T1000 (cell line): ENCODE results near the gene HOXB7.

Experiments
- DNase-seq: peaks from one replicate; lab custom pipeline; 2025; ENCODE audit warnings: mixed read lengths; lab: John Stamatoyannopoulos, UW

Gene HOXB7

DNA sequence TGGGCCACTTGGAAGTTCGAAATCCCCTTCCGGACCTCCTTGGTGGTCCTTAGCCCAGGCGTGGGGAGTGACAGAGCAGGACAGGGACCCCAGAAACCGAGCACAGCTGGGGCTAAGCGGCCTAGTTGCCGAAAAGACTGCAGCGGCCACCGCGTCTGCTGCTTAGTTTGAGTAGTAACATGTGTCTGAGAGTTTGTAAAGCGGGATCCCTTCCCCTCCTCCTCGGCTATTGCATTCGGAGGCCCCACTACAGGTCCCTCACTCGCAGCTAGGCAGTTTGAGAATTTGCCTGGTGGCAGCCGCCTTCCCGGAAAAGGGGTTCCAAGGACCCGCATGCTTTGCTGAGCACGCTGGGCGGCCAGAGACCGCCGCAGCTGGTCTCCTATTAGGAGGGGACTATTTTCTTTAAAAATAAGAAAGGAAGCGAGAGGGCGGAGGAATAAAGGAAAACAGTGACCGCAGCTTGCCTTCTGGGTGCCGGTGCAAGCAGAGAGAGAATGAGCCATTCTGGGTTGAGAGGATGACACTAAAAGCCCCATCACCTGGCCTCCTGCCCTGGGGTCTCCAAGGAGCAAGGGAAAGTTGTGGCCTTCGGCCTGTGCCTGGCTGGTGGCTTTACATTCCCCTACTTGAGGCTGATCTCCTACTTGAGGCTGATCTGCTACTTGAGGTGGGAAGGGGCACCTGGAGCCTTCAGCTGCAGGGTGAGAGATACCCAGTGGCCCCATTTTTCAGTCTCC lies 16.1 kb downstream of the HOXB7 start:
- DNase-seq = no peak

- peak; percentile 57 for DNase-seq
Observed at GRCh38 chr17:48593840-48594537, 16.8 kb downstream of the HOXB7 start.

DNA sequence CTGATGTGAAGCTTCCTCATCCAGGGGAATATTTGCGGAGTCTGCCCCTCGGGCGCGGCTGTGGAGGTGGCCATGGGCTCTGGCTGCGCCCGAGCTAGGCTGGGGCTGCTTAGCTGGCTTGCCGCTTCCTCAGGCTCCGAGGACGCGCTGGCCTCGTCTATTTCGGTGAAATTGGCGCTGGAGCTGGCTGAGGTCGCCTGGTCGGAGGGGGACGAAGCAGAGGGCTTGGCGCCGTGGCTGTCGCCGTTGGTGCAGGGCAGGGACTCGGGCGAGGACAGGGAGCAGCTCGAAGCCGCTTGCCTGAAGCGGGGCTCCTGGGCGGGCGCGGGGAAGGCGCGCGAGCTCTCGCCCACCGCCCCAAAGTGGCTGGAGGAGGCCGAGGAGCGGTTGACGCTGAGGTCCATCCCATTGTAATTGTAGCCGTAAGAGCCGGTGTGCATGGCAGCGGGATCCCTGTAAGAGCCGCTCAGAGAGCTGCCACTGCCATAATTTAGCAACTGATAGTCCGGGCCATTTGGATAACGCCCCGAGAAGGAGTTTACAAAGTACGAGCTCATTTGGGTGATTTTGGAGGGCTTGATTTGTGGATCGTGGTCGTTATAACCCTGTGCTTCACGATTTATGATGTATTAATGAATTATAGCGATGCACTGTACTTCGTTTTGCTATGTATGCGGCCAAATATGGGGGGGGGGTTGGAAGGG lies 17.5 kb downstream of the HOXB7 start, which contains the start of gene HOXB5:
TSS of gene HOXB5 (minus strand) at position 654 of the 704 bp plus-strand sequence. CDS start at position 557, 97 bp downstream.
- no peak for DNase-seq

DNA sequence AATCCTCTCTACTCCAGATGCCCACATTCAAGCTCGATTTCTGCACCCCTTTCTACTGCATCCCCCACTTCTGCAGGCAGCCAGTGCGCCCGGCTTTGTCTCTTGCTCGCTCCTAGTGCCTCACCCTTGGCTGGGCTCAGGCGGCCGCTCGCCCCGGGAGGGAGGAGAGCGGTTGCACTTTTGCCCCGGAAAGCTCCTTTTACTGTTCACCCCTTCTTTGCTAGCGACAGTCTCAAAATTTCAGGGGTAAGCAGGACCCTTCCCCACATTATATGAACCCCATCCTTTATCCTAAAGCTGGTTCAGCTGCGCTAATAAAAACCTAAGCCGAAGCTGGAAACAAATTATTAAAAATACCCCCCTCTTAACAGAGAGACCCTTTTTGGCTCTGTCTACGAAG lies 18.2 kb downstream of the HOXB7 start:
- DNase-seq = no peak

GRCh38 chr17:48592057-48592514 lies 18.7 kb downstream of the HOXB7 start:
- DNase-seq = no peak

- no peak for DNase-seq
Observed at GRCh38 chr17:48591255-48592056, 19.4 kb downstream of the HOXB7 start.

DNA sequence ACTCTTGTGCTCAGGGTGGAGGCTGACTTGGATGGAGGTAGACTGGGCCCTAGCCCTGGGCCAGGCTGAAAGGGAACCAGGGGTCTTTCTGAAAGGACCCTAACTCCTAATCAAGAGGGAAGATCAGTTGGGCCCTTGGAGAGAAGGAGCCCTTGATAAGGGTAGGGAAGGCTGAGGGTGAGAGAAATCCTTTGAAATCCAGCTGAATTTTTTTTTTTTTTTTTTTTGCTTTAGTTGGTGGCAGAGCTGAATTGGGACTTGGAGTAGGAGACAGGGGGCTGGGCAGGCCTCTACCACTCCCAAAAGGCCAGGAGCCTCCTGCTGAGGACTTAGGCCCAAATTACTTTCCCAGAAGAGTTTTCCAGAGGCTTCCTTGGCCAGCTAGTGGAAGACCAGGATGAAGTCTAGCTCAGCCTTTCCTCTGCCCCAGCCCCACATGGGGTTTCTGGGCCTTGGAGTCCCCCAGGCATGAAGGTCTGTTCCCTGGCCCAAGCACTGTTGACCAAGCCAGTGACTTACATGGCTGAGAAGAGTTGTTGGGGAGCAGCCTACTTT lies 20.1 kb downstream of the HOXB7 start:
- no peak for DNase-seq

DNA sequence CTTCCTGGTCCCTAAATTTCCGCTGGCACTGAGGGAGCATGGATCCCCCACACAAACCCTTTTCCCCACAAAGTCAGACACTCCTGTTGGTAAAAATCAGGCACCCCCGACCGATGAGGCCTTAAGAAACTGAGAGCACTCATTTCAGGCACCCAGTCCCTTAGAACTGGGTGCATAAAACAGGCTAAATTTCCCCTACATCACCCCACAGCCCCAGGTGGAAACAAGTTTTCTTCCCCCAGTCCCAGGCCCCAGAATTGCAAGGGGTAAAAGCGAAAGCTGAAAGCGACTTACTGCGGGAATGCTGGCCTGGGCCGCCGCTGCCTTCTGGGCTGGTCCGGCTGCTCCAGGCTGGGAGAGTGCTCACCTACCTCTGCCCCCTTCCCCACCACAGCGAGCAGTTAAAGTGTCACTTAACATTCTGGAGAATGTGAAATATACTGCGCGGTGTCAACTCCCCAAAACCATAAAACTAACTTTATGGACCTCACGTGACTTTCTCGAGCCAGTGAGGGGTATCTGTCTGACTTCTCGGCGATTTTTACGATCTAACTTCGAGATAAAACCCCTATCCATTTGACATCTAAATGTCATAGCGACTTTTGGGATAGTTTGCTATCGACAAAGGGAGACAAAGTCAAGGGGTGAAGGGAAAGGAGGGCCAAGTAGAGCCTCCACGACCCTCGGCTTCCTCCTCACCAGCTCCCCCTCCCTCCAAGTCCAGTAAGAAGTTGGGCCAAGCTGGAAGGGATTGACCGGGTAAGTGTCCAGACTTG lies 20.8 kb downstream of the HOXB7 start, which contains the start of gene HOXB3:
TSS of gene HOXB3 (minus strand) at position 411 of the 776 bp plus-strand sequence. CDS start 37,767 bp downstream, outside the sequence.
- no peak for DNase-seq

DNA sequence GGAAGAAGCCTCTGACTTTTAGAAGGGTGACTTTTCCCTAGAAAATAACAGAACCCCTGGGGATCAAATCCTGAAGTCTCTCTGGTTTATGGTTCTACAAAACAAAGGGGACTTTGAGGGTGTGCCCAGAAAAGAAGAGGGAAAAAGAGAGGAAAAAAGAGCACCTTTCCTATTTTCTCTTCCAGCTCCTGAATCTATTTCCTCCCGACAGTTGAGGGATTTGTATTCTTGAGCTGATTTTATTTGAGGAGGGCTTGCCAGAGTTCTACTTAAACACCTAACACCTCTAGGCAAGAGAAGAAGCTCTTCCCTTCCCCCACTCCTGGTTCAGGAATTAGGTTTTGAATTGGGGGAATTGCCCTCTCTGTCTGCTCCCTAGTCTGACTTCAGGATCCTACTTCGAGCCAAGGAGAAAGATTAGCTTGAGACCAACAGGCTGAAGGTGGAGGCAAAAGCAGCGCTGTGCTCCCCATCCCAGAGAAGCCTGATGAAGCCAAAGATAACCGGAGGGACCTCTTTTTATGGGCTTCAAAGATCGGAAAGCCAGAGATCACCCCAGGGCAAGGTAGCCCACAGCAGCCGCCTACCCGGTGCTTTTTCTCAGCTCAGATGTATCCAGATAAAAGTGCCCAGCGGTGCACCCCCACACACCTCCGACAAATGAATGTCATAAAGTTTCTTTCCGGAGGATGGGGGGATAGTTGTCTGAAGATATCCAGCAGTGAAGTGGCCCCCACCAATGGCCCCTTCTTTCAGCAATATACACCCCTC lies 21.6 kb downstream of the HOXB7 start:
- no peak for DNase-seq

GRCh38 chr17:48588528-48588927 lies 22.3 kb downstream of the HOXB7 start:
- DNase-seq = no peak

GRCh38 chr17:48588074-48588415 lies 22.8 kb downstream of the HOXB7 start:
- no peak for DNase-seq

DNA sequence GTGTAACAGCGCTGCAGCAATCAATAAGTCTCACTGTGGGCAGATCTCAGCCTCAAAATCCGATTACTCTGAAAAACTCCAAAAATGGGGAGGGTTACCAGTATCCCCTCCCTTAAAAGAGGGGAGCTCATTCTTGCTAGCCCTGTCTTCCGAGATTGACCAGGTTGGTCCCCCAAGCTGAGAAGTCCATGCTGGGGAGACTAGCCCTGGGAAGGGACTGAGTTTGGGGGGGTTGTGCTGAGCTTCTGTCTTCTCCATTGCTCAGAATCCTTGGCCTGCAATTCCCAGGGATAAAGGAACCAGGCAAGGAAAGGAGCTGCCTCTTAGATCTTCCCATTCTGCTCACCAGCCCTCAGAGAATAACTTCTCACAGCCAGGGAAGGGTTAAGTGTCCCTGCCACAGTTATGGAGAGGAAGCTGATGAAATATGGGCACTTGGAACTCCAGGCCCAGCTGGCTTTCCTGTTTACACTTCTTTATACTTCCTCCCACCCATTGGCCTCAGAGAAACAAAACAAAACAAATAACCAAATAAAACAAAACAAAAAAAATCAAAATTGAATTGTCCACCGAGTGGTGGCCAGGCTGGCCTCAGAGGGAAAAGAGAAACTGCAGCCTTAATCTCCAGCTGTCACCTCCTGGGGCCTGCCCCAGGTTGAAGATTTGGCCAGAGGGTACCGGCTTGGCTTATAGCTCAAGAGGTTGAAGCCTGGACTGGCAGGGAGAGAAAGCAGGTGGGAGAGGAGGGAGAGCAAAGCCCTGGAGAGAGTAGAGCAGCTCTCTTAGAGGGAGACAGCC lies 23.3 kb downstream of the HOXB7 start:
- DNase-seq = no peak

DNA sequence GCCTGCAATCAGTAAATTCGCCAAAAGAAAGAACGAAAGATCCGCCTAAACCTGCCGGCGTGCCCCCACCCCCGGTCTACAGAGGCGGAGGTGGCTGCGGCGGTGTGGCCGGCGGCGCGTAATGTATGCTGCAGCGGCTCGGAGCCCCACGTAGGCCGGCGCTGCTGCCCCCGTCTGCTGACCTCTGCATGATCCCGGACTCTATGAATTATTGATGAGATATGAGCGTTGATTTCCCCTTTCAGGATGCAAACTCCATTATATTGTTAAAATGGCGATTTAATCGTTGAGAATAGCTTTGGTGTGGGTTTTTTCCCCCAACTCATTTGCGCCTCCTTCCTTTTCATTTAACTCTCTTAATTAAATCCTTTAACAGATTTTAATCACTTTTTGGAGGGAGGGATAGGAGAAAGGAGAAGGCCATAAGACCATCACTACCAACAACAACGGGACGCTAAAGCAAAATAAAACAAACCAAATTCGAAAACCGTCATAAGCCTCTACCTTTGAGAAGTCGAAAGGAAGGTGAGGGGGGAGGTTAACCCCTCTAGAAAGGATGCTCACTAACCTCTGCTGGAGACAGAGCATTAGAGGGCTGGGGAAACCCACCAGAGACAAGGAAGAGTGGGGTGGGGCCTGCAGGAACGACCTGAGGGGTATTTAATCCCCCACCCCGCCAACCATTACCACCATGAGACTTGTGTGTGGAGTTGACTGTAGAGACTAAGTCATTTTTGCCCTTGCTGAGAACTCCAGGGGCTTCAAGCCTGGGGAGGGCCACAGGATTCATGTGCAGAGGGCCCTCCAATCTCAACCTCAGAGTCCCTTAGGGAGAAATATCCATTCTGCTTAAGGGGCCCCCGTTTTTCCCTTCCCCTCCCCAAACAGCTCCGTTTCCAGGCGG lies 24.2 kb downstream of the HOXB7 start:
- DNase-seq = no peak

- no peak for DNase-seq
Observed at GRCh38 chr17:48584223-48584741, 26.5 kb downstream of the HOXB7 start.

DNA sequence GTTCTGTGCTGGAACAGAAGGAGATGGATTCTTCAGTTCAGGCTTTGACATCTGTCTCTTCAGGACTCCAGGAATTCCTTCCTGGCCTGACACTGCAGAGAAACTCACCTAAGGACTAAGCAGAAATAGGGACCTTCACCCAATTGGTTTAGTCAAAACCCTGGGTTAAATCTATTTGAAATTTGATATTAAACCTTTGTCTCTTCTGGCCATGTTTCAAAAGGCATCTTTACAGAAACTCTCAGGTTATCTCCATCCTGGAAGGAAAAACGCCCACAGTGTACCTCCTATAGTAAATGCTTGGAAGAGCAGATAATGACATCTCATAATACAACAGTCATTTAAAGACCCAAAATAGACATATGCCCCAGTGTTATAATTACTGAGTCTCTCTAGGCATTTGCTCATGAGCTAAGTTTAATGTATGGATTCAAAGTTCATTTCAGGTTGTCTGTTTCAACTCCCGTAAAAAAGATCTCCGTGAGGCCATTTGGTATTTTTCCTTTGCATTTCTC lies 27.1 kb downstream of the HOXB7 start:
- DNase-seq = no peak

DNA sequence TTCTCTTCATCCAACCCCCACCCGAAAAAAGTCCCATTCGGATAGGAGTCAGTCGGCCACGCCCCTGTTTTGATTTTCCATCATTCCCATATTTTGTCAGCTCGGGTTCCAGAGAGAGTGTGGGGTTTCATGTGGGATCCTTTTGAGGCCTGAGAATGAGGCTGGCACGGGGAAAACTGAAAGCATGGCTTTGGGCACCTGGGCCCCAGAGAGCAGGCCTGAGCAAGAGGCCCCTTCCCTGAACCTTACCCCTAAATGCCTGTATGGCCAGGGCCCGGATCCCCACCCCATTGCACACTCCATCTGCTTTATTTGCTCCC lies 28.1 kb downstream of the HOXB7 start:
- no peak for DNase-seq

- DNase-seq = no peak
Observed at GRCh38 chr17:48579760-48580554, 30.9 kb downstream of the HOXB7 start.
